Breast epithelium (tissue), 4 donors: ENCODE results near the gene RPL19. TPM values are rescaled to one million over a fixed set of nuclear protein-coding genes. Genes with fewer than 3 reads are reported as not detected.

Experiments
- DNase-seq, 2 donors: peaks; one replicate each; pipeline ENCODE4 v3.0.0-alpha.2; 2019; ENCODE audit warnings: low spot score in 2 of 2
- H3K27ac ChIP-seq, 2 donors: fragments of 200-600 bp; sonication (generic) in 1 of 2; one replicate each; pipeline ENCODE4 v1.5.1; 2016 to 2019; ENCODE audit warnings: mild to moderate bottlenecking in 1 of 2
- H3K27me3 ChIP-seq, 2 donors: fragments of 200-600 bp; sonication (generic) in 1 of 2; one replicate each; pipeline versions ENCODE4 v1.5.1 to v1.6.0; 2017 to 2019; ENCODE audit warnings: control low read depth in 1 of 2, mild to moderate bottlenecking in 1 of 2
- H3K36me3 ChIP-seq: fragments of 200-600 bp; one replicate; pipeline ENCODE4 v1.5.1; 2019
- H3K4me1 ChIP-seq, 2 donors: fragments of 200-600 bp; sonication (generic); one replicate each; pipeline ENCODE4 v1.5.1; 2016 to 2019; ENCODE audit warnings: control low read depth in 1 of 2
- H3K4me3 ChIP-seq, 3 donors: fragments of 200-600 bp; sonication (generic); 1 replicate in 2 of 3; 2 replicates in 1 of 3; pipeline ENCODE4 v1.5.1; 2016 to 2019; ENCODE audit warnings: mild to moderate bottlenecking in 3 of 3, moderate library complexity in 2 of 3
- H3K9me3 ChIP-seq, 2 donors: fragments of 200-600 bp; sonication (generic) in 1 of 2; one replicate each; pipeline ENCODE4 v1.5.1; 2016 to 2019; ENCODE audit warnings: control low read depth in 1 of 2
- POLR2A ChIP-seq: fragments of 450-650 bp; IDR thresholded peaks from one replicate; pipeline ENCODE4 v1.6.1; 2016; ENCODE audit warnings: antibody characterized with exemption, mild to moderate bottlenecking, moderate library complexity
- POLR2AphosphoS5 ChIP-seq, 3 donors: sonication (generic); formaldehyde crosslinking; IDR thresholded peaks; one replicate each; pipeline ENCODE4 v1.6.1; 2017; ENCODE audit warnings: antibody characterized with exemption in 3 of 3
- intact Hi-C: fragments of 100-400 bp; cut with DNase I; formaldehyde crosslinking; loops from one replicate; pipeline ENCODE4 v1.15.1; 2023; ENCODE audit warnings: low total_unique reads
- total RNA-seq, 3 donors: library from RNA; depleted of rRNA; stranded (reverse); fragments of >200 nt; gene quantifications; one replicate each; pipeline ENCODE4 v1.1.0, GENCODE V29; 2016
- TF ChIP-seq, protein P1 (sequence below), 3 donors: fragments of 450-650 bp; IDR thresholded peaks; one replicate each; pipeline ENCODE4 v1.5.1; 2016 to 2017; ENCODE audit warnings: antibody characterized with exemption in 3 of 3, mild to moderate bottlenecking in 3 of 3, moderate library complexity in 3 of 3

RPL19 gene
- total RNA-seq, 3 donors from 2014 or later, result 2,817 to 3,666 (median 3,432) TPM

DNA sequence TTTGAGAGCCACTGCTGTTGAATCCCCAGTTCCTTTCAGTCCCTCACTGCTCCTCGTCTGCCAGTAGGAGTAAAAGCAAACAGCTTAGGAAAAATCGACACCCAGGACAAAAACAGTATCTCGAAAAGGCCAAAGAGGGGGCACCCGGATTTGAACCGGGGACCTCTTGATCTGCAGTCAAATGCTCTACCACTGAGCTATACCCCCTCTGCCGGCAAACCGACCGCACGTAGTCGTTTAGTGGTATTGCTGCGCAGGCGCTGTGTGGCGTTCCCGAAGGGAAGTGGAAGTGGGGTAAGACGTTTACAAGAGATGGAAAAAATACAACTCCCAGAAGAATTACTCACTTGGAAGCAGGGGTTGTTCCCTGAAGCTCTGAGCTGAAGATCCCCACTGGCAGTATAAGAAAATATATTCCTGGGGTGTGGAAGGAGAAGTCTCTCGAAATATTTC is 46.5 kb upstream of the RPL19 start:
- peak; percentile 94 to 97 for DNase-seq
- no peaks in the 10 kb centered on the region for H3K36me3 ChIP-seq
- H3K27me3 ChIP-seq, result no peaks in the 10 kb centered on the region
- peak overlapping the region; percentile 96 to 99 for H3K27ac ChIP-seq
- peaks cover 0 to 4% of the 10 kb centered on the region in 2 donors for H3K4me1 ChIP-seq
- no peaks in the 10 kb centered on the region for H3K9me3 ChIP-seq
- peak; percentile 61 to 86 (median 82) for TF ChIP-seq POLR2AphosphoS5 (IDR thresholded peaks at IDR 0.05)
- no peak for TF ChIP-seq POLR2A
- TF ChIP-seq, protein P1, sequence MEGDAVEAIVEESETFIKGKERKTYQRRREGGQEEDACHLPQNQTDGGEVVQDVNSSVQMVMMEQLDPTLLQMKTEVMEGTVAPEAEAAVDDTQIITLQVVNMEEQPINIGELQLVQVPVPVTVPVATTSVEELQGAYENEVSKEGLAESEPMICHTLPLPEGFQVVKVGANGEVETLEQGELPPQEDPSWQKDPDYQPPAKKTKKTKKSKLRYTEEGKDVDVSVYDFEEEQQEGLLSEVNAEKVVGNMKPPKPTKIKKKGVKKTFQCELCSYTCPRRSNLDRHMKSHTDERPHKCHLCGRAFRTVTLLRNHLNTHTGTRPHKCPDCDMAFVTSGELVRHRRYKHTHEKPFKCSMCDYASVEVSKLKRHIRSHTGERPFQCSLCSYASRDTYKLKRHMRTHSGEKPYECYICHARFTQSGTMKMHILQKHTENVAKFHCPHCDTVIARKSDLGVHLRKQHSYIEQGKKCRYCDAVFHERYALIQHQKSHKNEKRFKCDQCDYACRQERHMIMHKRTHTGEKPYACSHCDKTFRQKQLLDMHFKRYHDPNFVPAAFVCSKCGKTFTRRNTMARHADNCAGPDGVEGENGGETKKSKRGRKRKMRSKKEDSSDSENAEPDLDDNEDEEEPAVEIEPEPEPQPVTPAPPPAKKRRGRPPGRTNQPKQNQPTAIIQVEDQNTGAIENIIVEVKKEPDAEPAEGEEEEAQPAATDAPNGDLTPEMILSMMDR (IDR thresholded peaks at IDR 0.05), result peak in 2 of 3 donors; percentile 37 to 51
- intact Hi-C loops, result loop anchor here (5.0 kb wide), 1 partner anchor 171 kb away; no protein-coding TSS in a partner anchor
- H3K4me3 ChIP-seq, result peak overlapping the region; percentile 77 to 96 (median 88)

DNA sequence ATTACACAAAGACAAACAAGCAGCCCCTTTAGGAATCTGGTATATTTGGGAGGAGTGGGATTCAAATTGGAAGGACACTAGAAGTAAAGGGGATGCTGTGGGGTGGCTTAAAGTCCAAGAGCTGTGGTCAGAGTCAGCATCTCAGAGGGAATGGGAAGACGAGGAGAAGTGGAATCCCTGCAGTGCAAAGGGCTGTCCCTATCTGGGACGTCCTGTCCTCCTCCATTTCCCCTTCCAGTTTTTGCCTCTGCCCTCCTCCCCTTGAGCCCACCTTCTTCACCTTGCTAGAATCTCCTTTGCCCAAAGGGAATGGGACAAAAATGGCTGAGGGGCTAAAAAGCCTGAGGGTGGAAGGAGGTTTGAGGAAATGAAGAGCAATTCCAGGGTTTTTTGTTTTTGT is 44.4 kb upstream of the RPL19 start:
- Histone ChIP-seq H3K27ac (no peak overlapping the region), H3K9me3 (no peaks in the 10 kb centered on the region), H3K27me3 (no peaks in the 10 kb centered on the region), H3K4me3 (no peak overlapping the region), H3K36me3 (no peaks in the 10 kb centered on the region), H3K4me1 (peaks cover 0 to 4% of the 10 kb centered on the region in 2 donors)
- intact Hi-C loops, result no loop called here
- TF ChIP-seq POLR2A, result no peak
- TF ChIP-seq POLR2AphosphoS5 (IDR thresholded peaks at IDR 0.05), result no peak
- TF ChIP-seq, protein P1 (IDR thresholded peaks at IDR 0.05), result no peak
- no peak for DNase-seq

DNA sequence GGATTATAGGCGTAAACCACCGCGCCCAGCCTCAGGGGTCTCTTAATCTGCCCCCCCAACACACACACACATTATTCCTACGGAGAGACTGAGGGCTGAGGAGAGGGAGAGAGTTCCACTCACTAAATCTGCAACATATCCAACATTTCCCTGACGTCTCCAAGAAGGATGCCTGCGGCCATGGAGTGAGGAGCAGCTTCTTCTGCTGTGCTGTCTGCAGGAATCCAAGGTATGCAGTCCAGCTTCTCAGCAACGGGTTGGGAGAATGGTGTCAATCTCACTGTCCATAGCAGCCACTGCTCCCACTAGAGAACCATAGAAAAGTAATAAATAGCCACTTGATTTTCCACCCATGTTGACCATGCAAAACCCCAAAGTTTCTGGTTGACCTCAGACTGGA is 43.6 kb upstream of the RPL19 start:
- no peaks in the 10 kb centered on the region for H3K36me3 ChIP-seq
- no peak overlapping the region for H3K27ac ChIP-seq
- no peak for TF ChIP-seq POLR2A
- H3K9me3 ChIP-seq, result no peaks in the 10 kb centered on the region
- intact Hi-C loops, result no loop called here
- no peak overlapping the region for H3K4me3 ChIP-seq
- no peak for DNase-seq
- no peaks in the 10 kb centered on the region for H3K27me3 ChIP-seq
- no peaks in the 10 kb centered on the region for H3K4me1 ChIP-seq

DNA sequence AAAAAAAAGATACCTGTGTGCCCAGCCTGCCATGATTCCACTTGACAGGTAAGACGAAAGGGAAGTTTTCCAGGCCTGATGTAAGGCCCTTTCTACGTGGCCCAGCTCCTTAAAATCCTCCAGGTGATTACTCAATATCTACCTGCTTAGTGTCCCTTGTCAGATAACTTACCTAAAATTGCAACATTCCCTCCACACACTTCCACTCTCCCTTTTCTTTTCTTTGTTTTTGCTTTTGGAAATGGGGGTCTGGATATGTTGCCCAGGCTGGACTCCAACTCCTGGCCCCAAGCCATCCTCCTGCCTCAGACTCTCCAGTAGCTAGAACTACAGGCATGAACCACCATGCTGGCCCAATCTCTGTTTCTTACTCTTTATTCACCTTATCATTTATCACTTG is 41.5 kb upstream of the RPL19 start:
- Histone ChIP-seq H3K36me3 (no peaks in the 10 kb centered on the region), H3K4me3 (no peak overlapping the region), H3K27ac (no peak overlapping the region), H3K9me3 (no peaks in the 10 kb centered on the region), H3K27me3 (no peaks in the 10 kb centered on the region), H3K4me1 (no peaks in the 10 kb centered on the region)
- no peak for DNase-seq
- intact Hi-C loops, result no loop called here
- no peak for TF ChIP-seq POLR2AphosphoS5 (IDR thresholded peaks at IDR 0.05)
- TF ChIP-seq, protein P1 (IDR thresholded peaks at IDR 0.05), result no peak
- TF ChIP-seq POLR2A, result no peak

DNA sequence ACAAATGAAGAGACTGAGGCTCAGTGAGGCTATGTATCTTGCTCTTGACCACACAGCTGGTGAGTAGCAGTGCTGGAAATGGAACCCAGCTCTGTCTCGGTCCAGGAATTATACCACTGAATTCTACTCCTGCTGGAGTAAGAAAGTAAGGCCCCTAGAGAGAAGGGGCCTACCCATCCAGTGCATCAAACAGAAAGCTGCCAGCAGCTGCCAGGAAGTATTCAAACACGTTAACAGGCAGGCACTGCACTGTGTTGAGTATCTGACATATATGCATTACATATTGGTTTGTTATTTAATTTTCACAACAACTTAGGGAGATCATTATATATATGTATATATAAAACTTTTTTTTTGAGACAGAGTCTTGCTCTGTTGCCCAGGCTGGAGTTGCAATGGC is 38.1 kb upstream of the RPL19 start:
- DNase-seq, result no peak
- TF ChIP-seq, protein P1 (IDR thresholded peaks at IDR 0.05), result no peak
- TF ChIP-seq POLR2AphosphoS5 (IDR thresholded peaks at IDR 0.05) (no peak), POLR2A (no peak)
- Histone ChIP-seq H3K4me1 (peaks cover 0 to 2% of the 10 kb centered on the region in 2 donors), H3K4me3 (no peak overlapping the region), H3K27ac (no peak overlapping the region), H3K27me3 (no peaks in the 10 kb centered on the region), H3K36me3 (no peaks in the 10 kb centered on the region), H3K9me3 (no peaks in the 10 kb centered on the region)
- intact Hi-C loops, result no loop called here
